ENCODE data around the gene PROK1.
A peak's percentile ranks its signal among the peaks of the same experiment; 100 is the strongest.

PROK1 gene

GRCh38 chr1:110490791-110491451 is 40.0 kb downstream of the PROK1 start:
- no peak for DNase-seq

GRCh38 chr1:110492573-110492972 is 41.6 kb downstream of the PROK1 start:
- DNase-seq = no peak

GRCh38 chr1:110493059-110493699 is 42.2 kb downstream of the PROK1 start:
- no peak for DNase-seq

GRCh38 chr1:110494036-110494435 is 43.1 kb downstream of the PROK1 start:
- no peak for DNase-seq

- DNase-seq = no peak
These were observed 43.8 kb downstream of the PROK1 start for GRCh38 chr1:110494522-110495406.

- peak; percentile 87 for DNase-seq
These were observed 45.1 kb downstream of the PROK1 start for GRCh38 chr1:110495926-110496600.

GRCh38 chr1:110498270-110498669 is 47.3 kb downstream of the PROK1 start:
- no peak for DNase-seq

GRCh38 chr1:110501488-110502132 is 50.7 kb downstream of the PROK1 start:
- DNase-seq = no peak

- no peak for DNase-seq
These were observed 51.6 kb downstream of the PROK1 start for GRCh38 chr1:110502402-110503151.

- no peak for DNase-seq
These were observed 52.5 kb downstream of the PROK1 start for GRCh38 chr1:110503471-110503870.

GRCh38 chr1:110504226-110504625 is 53.3 kb downstream of the PROK1 start:
- DNase-seq = no peak

- peak; percentile 79 for DNase-seq
These were observed 54.6 kb downstream of the PROK1 start for GRCh38 chr1:110505596-110505995.

- DNase-seq = no peak
These were observed 55.6 kb downstream of the PROK1 start for GRCh38 chr1:110506541-110506940.

All from islet precursor cell (in vitro differentiated cells).